ENCODE data around the gene LCE7A.

The LCE7A gene, protein sequence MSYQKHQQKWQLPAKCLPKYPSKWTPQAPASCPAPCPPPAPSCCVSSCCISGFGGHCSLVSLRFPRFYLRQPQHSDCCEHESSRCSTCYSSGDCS

DNA sequence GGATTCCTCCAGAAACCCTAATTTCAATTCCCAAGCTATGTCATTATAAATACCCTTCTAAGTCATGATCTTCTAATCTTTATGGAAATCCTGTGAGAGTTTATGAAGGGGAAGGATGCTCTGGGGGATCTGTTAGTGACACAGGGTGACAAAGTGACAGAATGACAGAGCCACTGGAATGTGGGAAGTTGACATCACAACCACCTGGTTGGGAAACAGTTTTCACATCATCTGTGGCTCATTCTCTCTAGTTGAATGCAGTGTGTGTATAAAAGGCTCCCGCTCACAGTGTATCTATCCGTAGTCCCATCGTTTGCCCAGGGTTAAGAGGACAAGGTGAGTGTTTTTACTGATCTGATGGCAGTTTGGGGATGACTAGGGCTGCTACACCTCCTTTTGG lies at the start of gene LCE7A:
TSS of gene LCE7A (plus strand) at position 301 of the 400 bp plus-strand sequence. CDS start 702 bp downstream, outside the sequence.
- TF ChIP-seq, protein P1, sequence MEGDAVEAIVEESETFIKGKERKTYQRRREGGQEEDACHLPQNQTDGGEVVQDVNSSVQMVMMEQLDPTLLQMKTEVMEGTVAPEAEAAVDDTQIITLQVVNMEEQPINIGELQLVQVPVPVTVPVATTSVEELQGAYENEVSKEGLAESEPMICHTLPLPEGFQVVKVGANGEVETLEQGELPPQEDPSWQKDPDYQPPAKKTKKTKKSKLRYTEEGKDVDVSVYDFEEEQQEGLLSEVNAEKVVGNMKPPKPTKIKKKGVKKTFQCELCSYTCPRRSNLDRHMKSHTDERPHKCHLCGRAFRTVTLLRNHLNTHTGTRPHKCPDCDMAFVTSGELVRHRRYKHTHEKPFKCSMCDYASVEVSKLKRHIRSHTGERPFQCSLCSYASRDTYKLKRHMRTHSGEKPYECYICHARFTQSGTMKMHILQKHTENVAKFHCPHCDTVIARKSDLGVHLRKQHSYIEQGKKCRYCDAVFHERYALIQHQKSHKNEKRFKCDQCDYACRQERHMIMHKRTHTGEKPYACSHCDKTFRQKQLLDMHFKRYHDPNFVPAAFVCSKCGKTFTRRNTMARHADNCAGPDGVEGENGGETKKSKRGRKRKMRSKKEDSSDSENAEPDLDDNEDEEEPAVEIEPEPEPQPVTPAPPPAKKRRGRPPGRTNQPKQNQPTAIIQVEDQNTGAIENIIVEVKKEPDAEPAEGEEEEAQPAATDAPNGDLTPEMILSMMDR (IDR thresholded peaks at IDR 0.05) = no peak

DNA sequence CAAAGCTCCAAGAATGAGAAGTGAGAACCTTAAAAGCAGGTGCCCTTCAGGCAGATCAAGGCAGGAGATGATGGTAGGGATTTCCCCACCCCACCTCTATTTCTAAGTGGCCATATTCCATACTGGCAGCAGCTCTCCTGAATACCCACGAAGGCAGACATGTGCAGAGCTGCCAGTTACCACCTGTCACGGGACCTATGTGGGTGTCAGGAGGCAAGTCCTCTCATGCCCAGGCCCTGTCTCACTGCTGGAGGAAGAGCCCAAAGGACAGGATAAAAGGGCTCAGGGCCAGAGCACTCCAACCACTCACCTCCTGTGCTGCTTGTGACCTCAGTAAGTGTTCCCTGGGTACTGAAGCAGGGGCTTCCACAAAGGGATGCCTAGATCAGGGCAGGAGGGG lies 48.7 kb upstream of the LCE7A start:
- TF ChIP-seq, protein P1 (IDR thresholded peaks at IDR 0.05) = no peak

DNA sequence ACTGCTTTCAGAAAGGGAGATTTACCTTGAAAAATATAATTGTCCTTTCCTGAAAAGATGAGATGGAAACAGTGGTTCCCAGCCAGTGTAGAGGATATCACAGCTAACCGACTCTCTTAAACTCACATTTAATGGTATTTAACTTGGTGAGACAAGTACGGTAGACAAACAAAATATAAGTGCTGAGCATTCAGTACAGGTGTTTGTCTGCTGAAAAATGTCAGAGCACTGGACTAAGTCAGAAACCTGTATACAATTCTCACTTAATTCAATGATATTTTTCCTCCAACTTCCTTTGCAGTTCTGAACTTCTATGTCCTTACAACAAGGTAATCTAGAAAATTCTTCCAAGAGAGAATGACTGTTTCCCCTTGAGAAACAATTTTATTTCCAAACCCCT lies 48.1 kb upstream of the LCE7A start, which contains the start of gene LCE1B:
TSS of gene LCE1B (plus strand) at position 301 of the 400 bp plus-strand sequence. CDS start 476 bp downstream, outside the sequence.
- TF ChIP-seq, protein P1 (IDR thresholded peaks at IDR 0.05) = no peak

DNA sequence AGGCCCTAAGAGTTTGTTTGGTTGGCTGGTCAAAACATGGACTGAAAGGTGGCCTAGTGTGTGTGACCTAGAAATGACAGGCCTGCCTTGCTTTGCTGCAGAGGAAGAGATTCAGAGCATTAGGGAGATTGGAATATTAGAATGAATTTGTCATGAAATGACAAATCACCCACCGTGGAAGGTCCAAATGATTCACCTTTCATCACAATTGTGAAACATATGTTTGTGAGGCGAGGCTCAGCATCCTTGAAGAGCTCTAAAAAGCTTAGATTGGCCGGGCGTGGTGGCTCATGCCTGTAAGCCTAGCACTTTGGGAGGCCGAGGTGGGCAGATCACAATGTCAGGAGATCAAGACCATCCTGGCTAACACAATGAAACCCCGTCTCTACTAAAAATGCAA lies 42.5 kb upstream of the LCE7A start:
- TF ChIP-seq, protein P1 (IDR thresholded peaks at IDR 0.05) = no peak

DNA sequence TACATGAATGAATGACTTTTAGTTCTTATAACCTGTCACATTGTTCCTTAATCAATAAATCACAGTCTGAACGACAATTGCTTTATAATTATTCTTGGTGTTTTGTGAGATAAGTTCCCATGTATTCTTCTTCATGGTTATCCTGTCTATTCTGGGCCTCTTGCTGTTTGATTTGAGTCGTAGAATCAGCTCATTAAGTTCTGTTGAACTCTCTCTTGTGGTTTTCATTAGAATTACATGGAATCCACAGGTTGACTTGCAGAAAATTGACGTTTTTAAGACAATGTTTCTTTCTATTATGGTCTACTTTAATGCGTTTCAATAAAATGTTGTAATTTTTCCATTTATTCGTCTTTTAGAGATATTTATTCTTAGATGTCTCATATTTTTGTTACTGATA lies 36.5 kb upstream of the LCE7A start:
- TF ChIP-seq, protein P1 (IDR thresholded peaks at IDR 0.05) = no peak

DNA sequence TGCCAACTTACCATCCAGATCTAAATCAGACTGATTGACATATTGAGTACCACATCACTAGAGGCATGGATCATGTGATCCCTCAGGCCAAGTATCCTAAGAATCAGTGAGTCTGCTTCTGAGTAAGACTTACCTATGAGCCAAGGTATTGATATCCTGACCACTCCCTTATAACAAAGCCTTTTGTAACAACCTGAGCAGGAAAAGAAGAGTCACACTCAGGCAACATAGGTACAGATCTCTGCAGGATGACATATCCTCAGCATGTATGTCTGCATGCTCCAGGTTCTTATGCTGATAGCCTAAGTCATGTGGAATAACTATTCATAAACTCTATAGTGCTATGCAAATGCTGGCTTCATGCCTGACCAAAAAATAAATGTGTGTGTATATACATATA lies 34.8 kb upstream of the LCE7A start:
- TF ChIP-seq, protein P1 (IDR thresholded peaks at IDR 0.05) = no peak

DNA sequence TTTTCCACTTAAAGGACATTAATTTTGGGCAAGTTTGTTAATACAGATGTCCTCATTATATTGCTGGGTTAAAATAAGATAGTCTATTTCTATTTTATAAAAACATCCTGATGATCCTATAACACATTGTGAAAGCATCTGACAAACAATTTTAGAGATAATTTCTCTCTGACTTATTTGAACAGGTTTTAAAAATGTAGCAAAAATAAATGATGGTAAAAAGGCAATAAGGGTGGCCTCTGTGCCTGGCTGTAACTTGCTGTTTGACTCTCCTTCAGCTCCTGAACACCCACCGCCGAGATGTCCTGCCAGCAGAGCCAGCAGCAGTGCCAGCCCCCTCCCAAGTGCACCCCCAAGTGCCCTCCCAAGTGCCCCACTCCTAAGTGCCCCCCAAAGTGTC lies 32.6 kb upstream of the LCE7A start, which contains the start of gene LCE1A:
TSS of gene LCE1A (plus strand) at position 301 of the 400 bp plus-strand sequence. CDS start at position 301, 0 bp downstream.
- TF ChIP-seq, protein P1 (IDR thresholded peaks at IDR 0.05) = no peak

DNA sequence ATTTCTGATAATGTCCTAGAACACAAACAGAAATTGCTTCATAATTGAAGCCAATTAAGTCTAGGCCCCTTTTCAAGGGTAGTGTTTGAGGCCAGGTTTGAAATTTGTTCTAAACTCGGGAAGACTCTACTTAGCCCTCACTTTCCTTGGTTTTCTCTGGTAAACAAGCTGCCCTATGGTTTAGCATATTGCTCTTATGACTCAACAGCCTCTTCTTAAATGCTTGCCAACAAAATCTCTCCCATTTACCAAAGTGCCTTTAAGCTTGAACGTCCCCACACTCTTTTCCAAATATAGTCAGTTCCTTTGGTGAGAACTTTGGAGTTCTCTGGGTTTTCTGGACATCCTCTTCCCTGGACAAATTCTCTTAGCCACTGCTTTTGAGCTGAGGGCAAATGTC lies 22.9 kb upstream of the LCE7A start:
- TF ChIP-seq, protein P1 (IDR thresholded peaks at IDR 0.05) = no peak
